OCI-M2 (cell line): ENCODE measurements around the gene SFRP5.
A peak's percentile ranks its signal among the peaks of the same experiment; 100 is the strongest.

Experiments
- DNase-seq: peaks from one replicate; lab custom pipeline; 2025; ENCODE audit not compliant: unreplicated experiment; lab: John Stamatoyannopoulos, UW

SFRP5 gene

DNA sequence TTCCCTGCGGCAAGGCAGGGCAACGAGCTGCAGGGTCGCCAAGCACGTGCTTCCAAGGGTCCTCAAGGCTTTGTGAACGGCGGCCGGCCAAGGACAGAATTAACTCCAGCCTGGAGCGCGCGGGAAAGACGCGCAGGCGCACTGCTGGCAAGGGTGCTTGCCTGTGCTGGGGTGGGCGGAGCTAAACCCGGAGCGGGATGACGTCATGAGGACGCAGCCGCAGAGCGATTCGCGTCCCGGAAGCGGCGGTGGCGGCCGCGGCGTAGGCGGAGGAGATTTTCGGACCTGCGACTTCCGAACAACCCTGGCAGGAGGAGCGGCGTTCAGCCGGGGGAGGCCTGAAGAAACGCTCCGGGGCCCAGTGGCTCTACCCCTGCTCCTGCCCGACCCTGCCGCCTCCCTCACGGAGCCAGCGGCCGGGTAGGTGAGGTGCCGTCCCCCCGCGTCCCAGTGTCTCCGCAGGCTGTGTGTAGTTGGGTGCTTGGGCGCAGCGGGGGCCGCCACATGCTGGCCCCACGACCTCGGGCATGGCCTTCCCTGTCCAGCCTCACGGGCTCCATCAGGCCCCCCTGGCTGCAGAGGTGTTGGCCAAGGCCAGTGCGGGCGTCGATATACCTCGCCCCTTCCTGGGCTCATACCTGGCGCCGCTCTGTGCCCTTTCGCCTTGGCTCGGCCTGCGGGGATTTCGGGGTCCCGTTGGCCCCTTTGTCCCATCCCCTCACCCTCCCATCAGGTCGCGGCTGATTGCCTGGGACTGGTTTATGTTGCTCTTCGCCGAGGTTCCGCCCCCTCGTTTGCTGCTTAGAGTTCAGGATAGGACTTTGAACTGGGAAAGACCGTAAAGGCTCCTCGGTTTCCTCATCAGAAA lies 34.7 kb downstream of the SFRP5 start, which contains the start of gene ZFYVE27:
TSS of gene ZFYVE27 (plus strand) at position 227 of the 868 bp plus-strand sequence. CDS start 1,350 bp downstream, outside the sequence.
- DNase-seq = peak; percentile 73

DNA sequence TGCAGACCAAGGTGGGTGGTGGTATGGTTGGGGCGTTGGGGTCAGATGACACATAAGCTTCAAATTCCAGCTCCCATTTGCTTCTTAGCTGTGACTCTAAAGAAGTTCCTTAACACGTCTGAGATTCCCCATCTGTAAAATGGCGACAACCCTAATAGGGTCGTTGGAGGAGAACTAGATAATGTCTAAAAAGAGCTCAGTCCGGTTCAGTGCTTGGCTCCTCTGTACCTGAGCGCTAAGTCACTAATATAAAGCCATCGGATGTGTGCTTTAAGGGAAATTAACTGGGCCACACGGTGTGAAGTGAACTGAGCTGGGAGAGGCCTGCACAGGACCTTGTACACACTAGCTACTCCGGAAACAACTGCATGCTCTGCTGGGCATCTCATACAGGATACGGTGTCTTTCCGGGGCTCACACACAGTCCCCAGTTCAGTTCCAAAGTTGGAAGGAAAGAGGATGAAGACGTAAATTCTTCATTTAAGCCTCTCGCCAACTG lies 35.3 kb downstream of the SFRP5 start:
- no peak for DNase-seq

DNA sequence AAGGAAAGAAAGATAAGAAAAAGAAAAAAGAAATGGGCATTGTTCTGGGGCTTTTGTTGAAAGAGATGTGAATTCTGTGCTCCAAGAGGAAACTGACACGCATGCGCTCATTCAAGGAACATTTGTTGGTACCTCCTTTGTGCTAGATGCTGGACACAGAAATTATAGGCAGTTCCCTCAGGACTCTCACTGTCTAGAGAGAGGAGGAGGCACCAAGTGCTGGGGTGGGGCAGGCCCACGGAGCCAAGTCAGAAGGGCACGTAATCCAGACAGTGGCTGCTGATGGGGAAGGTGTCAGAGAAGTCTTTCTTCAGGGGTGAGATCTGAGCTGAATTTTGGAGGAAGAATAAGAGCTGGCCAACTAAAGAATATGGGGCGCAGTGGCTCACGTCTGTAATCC lies 37.8 kb downstream of the SFRP5 start:
- no peak for DNase-seq

DNA sequence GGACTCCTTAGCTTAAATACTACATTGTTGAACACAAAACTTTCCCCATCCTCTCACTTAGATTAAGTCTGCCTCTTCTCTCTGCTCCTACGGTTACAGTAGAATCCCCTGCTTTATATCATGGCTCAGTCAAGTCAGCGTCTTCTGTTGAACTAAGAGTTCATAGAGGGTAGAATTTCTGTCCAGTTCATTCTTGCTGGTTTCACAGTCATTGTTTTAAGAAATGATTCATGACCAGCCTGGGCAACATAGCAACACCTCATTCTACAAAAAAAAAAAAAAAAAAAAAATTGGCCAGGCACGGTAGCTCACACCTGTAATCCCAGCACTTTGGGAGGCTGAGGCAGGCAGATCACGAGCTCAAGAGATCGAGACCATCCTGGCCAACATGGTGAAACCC lies 38.5 kb downstream of the SFRP5 start:
- no peak for DNase-seq

DNA sequence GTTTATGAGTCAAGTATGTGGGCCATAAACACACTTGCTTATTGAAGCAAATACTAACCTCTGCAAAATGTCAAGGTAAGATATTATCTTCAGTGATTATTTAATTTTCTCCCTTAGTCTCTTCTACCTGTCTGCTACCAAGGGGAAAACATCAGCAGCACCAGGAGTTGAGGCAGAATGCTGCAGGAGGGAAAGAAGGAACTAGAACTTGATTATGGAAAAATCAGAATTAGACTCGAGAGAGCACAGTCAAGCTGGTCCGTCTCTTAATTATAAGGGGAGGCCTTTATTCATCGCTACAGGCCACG lies 39.8 kb downstream of the SFRP5 start:
- DNase-seq = no peak

DNA sequence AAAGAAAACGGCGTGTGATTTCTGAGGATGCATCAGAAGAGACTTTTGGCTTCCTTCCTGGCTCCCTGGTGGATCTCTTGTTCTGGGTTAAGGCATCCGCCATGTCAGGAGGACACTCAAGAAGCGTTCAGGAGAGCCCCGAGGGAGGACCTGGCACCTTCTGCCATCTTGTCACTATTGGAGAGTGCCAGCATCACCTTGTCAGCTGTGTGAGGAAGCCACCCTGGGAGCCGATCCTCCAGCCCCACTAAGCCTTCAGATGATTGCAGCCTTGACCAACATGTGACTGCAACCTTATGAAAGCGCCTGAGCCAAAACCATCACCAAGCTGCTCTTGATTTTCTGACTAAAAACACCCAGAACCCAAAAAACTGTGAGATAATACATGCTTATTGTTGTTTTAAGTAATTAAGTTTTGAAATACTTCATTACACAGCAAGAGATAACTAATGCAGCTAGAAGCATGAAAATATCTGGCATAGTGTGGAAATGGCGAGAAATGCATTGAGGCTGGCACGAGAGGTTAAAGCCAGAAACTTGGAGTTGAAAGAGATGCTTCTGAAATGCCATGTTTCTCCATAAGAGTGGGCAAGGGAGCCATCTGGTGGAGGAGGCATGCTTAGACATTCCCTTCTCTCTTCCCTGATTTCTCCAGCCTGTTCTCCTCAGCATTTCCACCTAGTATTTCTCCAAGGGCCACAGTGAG lies 40.3 kb downstream of the SFRP5 start:
- peak; percentile 53 for DNase-seq

DNA sequence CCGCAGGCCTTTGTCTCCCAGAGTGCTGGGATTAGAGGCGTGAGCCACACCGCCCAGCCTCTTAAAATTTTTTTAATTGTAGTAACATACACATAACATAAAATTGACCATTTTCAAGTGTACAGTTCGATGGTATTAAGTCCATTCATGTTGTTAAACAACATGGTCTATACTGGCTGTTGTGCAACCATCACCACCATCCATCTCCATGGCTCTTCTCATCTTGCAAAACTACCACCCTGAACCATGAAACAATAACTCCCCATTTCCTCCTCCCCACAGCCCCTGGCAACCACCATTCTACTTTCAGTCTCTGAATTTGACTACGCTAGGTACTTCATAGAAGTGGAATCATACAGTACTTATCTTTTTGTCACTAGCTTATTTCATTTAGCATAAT lies 42.8 kb downstream of the SFRP5 start:
- no peak for DNase-seq

DNA sequence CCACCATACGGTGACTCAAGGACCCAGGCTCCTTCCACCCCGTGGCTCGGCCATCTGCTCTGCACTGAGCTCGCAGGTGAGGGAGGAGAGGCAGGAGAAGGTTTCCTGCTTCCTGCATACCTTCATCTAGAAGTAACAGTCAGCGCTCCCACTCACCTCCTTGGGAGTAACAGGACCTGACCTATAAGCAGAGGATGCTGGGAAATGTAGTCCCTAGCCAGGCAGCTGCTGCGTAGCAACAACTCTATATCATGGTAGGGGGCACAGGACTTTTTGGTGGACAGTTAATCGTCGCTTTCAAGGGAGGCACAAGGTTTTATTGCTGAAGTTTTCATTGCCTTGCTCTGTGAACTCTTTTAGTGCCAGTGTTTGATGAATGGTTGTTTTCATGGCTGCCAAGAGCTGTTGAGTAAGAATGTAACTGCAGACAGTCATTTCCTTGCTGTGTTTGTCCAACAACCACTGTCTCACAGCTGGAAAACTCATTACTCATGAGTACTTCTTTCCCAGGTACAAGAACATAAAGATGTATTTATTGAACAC lies 45.1 kb downstream of the SFRP5 start:
- no peak for DNase-seq

DNA sequence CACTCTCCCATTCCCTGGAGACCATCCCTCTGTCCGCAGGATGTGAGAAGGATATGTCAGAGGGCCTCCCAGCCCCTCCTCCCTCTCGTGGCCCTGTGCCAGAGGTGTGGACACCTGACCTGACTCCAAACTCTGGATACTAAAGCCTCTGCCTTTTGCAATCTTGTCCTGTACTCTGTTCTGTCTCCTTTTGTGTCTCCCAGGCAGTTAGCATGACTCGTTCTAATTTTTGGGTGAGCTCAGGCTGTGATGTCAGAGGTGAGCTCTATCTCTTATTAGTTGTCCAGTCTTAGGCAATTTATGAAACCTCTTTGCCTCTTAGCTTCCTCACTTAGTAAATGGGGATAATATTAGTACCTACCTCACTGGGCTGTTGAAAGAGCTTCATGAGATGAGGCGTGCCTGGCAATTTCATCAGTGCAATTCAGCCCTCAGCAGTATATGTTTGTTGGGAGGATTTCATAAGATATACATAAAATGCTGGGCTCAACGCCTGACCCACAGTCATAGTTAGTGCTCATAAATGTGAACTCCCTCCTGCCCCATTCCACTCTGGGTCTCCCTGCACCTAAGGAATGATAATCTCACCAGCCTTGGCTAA lies 47.4 kb downstream of the SFRP5 start:
- DNase-seq = no peak

DNA sequence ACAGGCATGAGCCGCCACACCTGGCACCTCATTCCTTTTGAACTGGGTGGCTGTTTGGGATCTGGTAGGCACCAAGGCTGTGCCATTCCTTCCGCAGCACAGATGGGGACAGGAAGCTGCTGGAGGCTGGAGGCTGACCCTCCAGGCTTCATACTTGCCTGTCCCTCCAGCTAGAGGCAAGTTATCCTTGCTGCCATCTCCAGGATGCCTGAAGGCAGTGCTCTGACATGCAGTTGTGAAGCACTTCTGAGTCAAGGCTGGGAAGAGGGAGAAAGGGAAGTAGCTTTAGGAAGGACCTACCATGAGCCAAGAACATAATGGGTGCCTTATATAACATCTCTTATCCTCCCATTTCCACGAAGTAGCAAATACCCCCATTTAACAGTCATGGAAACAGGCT lies 48.8 kb downstream of the SFRP5 start:
- DNase-seq = no peak

DNA sequence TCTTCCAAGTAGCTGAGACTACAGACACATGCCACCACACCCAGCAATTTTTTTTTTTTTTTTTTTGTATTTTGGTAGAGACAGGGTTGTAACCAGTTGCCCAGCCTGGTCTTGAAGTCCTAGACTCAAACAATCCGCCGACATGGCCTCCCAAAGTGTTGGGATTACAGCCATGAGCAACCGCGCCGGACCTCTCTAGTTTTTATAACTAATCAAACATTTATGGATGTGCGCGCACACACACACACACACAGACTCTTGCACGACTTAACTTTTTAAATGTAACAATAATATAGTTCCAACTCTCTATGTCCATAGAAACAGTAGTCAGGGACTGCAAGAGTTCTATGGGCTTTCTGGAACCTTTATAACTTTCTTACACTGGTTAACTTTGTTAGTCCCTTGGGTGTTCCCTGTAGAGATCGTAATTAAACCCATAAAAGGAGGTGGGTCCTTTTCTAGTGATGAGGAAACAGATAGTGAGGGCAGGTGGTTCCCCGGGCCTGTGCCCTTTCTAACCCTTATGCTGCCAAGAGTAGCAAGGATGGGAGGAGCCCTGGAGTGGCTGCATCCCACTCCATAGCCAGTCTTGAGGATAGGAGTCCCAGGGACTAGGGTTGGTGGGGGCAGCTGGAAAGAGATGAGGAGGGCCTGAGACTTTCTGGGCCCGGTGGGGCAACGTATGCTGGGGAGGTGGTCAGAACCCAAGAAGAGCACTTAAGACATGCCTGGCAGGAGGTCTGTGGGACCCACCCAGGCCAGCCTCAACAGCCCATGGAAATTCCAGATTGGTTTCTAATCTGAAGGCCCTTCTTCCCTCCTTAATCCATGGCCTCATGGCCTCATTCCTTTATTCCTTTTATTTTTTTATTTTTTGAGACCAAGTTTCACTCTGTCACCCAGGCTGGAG lies 49.7 kb downstream of the SFRP5 start:
- no peak for DNase-seq

DNA sequence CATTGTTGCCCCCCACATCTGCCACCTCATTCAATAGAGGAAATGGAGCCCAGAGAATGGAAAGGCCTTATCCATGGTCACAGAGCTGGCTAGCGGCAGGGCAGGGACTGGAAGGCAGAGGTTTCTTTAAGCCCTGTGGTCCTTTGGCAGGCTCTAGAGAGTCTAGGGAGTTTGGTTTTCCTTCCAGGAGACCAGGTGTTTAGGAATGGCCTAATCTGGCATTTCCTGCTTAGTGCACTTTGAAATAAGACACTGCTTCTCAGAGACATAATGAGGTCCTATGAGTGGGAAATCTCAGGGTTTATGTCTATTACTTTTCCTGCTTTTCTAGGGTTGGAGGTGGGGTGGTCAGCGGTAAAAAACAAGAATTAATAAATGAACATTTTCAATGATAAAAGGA lies 52.2 kb downstream of the SFRP5 start:
- DNase-seq = no peak

DNA sequence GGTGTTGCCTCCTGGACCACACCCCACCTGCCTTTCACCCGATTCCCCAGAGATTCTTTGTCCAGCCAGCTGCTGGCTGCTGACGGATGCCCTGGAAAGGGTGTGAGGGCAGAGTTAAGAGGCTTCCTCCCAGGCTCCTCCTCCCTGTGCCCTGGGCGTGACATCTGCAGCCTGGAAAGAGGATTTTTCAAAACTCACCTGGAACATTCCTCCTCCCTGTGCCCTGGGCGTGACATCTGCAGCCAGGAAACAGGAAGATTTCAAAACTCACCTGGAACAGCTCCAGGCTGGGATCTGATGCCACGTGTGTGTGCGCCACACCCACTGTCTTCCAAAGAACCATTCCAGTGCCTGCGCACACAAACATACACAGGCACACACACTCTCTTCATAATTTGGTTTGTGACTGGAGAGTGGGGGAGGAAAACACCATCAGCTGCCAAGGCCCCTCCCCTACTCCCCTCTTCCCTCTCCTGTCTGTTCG lies 53.1 kb downstream of the SFRP5 start:
- no peak for DNase-seq

DNA sequence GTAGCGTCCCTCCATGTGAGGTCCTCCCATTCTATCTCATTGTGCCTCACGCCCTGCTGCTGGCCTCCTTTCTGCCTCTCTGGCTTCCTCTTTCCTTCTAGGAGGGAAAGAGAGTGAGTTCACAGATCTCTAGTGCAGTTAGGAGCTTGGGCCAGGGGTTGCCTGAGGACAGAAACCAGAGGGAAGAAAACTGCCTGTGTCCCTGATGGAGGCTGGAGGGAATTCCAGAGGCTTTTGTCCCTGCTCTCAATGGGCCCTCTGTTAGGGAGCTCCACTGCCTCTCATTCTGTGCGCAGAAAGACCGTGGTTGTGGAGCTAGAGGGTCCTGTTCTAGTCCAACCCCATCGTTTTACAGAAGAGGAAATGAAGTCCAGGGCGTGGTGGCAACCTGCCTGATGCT lies 53.6 kb downstream of the SFRP5 start:
- no peak for DNase-seq

DNA sequence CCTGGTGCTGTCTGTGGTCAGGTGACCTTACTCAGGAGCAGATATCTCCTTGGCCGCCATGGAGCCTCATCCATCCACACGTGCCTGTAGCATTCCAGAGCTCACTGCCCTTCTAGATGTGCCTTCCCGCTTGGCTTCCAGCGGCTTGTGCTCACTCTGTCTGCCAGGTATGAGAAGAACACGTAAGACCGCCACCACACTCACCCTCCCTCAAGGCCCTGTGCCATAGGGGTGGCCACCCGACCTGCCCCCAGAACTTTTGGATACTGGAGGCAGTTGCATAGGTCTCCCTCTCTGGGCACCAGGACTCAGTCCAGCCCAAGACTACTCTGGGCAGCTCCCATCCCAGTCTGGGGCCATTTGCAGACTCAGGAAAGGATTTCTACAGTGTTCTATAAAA lies 54.2 kb downstream of the SFRP5 start:
- DNase-seq = no peak
